SK-N-SH treated with all-trans-retinoic acid at 6 μM for 48 hours (cell line): Measurements from ENCODE around the gene INHBA.

Source experiments
- ATAC-seq: fragments of 200-7000 bp; cut with Tn5 transposase; 3 replicates; pipeline ENCODE4 v1.9.1; 2020; ENCODE audit warnings: mild to moderate bottlenecking, moderate library complexity
- ARNTL ChIP-seq: fragments of 450-650 bp; formaldehyde crosslinking; IDR thresholded peaks from 2 replicates; pipeline ENCODE4 v1.5.0; 2020; ENCODE audit warnings: low read depth, mild to moderate bottlenecking, moderate library complexity, borderline replicate concordance
- BACH2 ChIP-seq: fragments of 250-450 bp; sonication (Bioruptor Pico); IDR thresholded peaks from 2 replicates; pipeline ENCODE4 v1.9.0; 2021; ENCODE audit warnings: mild to moderate bottlenecking, borderline replicate concordance
- CREB5 ChIP-seq: fragments of 250-450 bp; sonication (Bioruptor Pico); IDR thresholded peaks from 2 replicates; pipeline ENCODE4 v1.5.1; 2020; ENCODE audit warnings: low read depth, mild to moderate bottlenecking, moderate library complexity
- CSDC2 ChIP-seq: fragments of 250-450 bp; sonication (Bioruptor Pico); IDR thresholded peaks from 2 replicates; pipeline ENCODE4 v1.5.0; 2020; ENCODE audit warnings: mild to moderate bottlenecking, moderate library complexity
- CSRNP3 ChIP-seq: fragments of 250-450 bp; sonication (Bioruptor Pico); IDR thresholded peaks from 2 replicates; pipeline ENCODE4 v1.5.1; 2021; ENCODE audit warnings: mild to moderate bottlenecking, moderate library complexity
- ESRRG ChIP-seq: fragments of 250-450 bp; sonication (Bioruptor Pico); IDR thresholded peaks from 2 replicates; pipeline ENCODE4 v1.6.1; 2021; ENCODE audit warnings: mild to moderate bottlenecking
- GLIS3 ChIP-seq: fragments of 250-450 bp; sonication (Bioruptor Pico); IDR thresholded peaks from 2 replicates; pipeline ENCODE4 v1.5.0; 2020; ENCODE audit warnings: mild to moderate bottlenecking, moderate library complexity
- ISL1 ChIP-seq: fragments of 250-450 bp; sonication (Bioruptor Pico); IDR thresholded peaks from 2 replicates; pipeline ENCODE4 v2.1.2; 2022; ENCODE audit warnings: mild to moderate bottlenecking, moderate library complexity
- OSR1 ChIP-seq: fragments of 250-450 bp; sonication (Bioruptor Pico); IDR thresholded peaks from 2 replicates; pipeline ENCODE4 v1.8.0; 2022; ENCODE audit warnings: moderate library complexity, mild to moderate bottlenecking, inconsistent platforms
- PATZ1 ChIP-seq: fragments of 250-450 bp; sonication (Bioruptor Pico); IDR thresholded peaks from 2 replicates; pipeline ENCODE4 v1.8.0; 2020; ENCODE audit warnings: mild to moderate bottlenecking, moderate library complexity, borderline replicate concordance
- POU6F1 ChIP-seq: fragments of 250-450 bp; sonication (Bioruptor Pico); IDR thresholded peaks from 2 replicates; pipeline ENCODE4 v1.8.0; 2021; ENCODE audit warnings: low read depth, mild to moderate bottlenecking, moderate library complexity, borderline replicate concordance
- PPARA ChIP-seq: fragments of 250-450 bp; sonication (Bioruptor Pico); IDR thresholded peaks from 2 replicates; pipeline ENCODE4 v1.5.0; 2020; ENCODE audit warnings: mild to moderate bottlenecking, borderline replicate concordance
- RARB ChIP-seq: fragments of 250-450 bp; sonication (Bioruptor Pico); IDR thresholded peaks from 2 replicates; pipeline ENCODE4 v1.8.0; 2021; ENCODE audit warnings: mild to moderate bottlenecking, moderate library complexity
- SNAI2 ChIP-seq: fragments of 250-450 bp; sonication (Bioruptor Pico); IDR thresholded peaks from 2 replicates; pipeline ENCODE4 v1.5.0; 2020; ENCODE audit warnings: mild to moderate bottlenecking, moderate library complexity
- TCF4 ChIP-seq: fragments of 250-450 bp; sonication (Bioruptor Pico); IDR thresholded peaks from 2 replicates; pipeline ENCODE4 v1.8.0; 2021; ENCODE audit warnings: mild to moderate bottlenecking, moderate library complexity, borderline replicate concordance
- TOX ChIP-seq: fragments of 250-450 bp; sonication (Bioruptor Pico); IDR thresholded peaks from 2 replicates; pipeline ENCODE4 v1.8.0; 2021; ENCODE audit warnings: mild to moderate bottlenecking, moderate library complexity, borderline replicate concordance
- TSHZ2 ChIP-seq: fragments of 250-450 bp; sonication (Bioruptor Pico); IDR thresholded peaks from 2 replicates; pipeline ENCODE4 v1.5.0; 2020; ENCODE audit warnings: mild to moderate bottlenecking, moderate library complexity
- ZC3H10 ChIP-seq: fragments of 250-450 bp; sonication (Bioruptor Pico); IDR thresholded peaks from 2 replicates; pipeline ENCODE4 v1.5.1; 2021; ENCODE audit warnings: mild to moderate bottlenecking, moderate library complexity
- ZFP3 ChIP-seq: fragments of 250-450 bp; sonication (Bioruptor Pico); IDR thresholded peaks from 2 replicates; pipeline ENCODE4 v1.5.0; 2020; ENCODE audit warnings: mild to moderate bottlenecking, moderate library complexity
- ZFP30 ChIP-seq: fragments of 450-650 bp; formaldehyde crosslinking; IDR thresholded peaks from 2 replicates; pipeline ENCODE4 v1.5.0; 2022; ENCODE audit warnings: mild to moderate bottlenecking, moderate library complexity
- ZNF565 ChIP-seq: fragments of 450-650 bp; formaldehyde crosslinking; conservative IDR thresholded peaks from 2 replicates; pipeline ENCODE4 v1.5.0; 2020; ENCODE audit warnings: low read depth, mild to moderate bottlenecking, moderate library complexity
- ZNF70 ChIP-seq: fragments of 450-650 bp; formaldehyde crosslinking; IDR thresholded peaks from 2 replicates; pipeline ENCODE4 v1.5.0; 2020; ENCODE audit warnings: mild to moderate bottlenecking, moderate library complexity
- ZNF8 ChIP-seq: fragments of 450-650 bp; formaldehyde crosslinking; IDR thresholded peaks from 2 replicates; pipeline ENCODE4 v1.5.0; 2020; ENCODE audit warnings: mild to moderate bottlenecking, moderate library complexity

The INHBA gene

GRCh38 chr7:41735206-41735605 is 32.3 kb upstream of the INHBA start:
- no peak for TF ChIP-seq ARNTL (CRISPR knock-in tag)
- no peak for TF ChIP-seq RARB (CRISPR knock-in tag)
- TF ChIP-seq CREB5 (CRISPR knock-in tag) = no peak
- TF ChIP-seq BACH2 (CRISPR knock-in tag) = no peak
- TF ChIP-seq GLIS3 (CRISPR knock-in tag) = no peak
- no peak for TF ChIP-seq ZFP3 (CRISPR knock-in tag)
- no peak for ATAC-seq

- no peak for TF ChIP-seq ZNF8 (CRISPR knock-in tag)
- no peak for TF ChIP-seq TOX
- no peak for TF ChIP-seq CSDC2 (CRISPR knock-in tag)
- TF ChIP-seq OSR1 (CRISPR knock-in tag) = no peak
- TF ChIP-seq ZFP3 (CRISPR knock-in tag) = no peak
- TF ChIP-seq PATZ1 (CRISPR knock-in tag) = no peak
- TF ChIP-seq ISL1 (CRISPR knock-in tag) = no peak
- TF ChIP-seq RARB (CRISPR knock-in tag) = no peak
- no peak for TF ChIP-seq POU6F1 (CRISPR knock-in tag)
- TF ChIP-seq BACH2 (CRISPR knock-in tag) = no peak
- TF ChIP-seq CSRNP3 (CRISPR knock-in tag) = no peak
- TF ChIP-seq ZNF565 (CRISPR knock-in tag) = no peak
- no peak for TF ChIP-seq ZFP30 (CRISPR knock-in tag)
- no peak for TF ChIP-seq ZC3H10 (CRISPR knock-in tag)
- TF ChIP-seq TSHZ2 = no peak
- TF ChIP-seq SNAI2 = no peak
- TF ChIP-seq, all 23 proteins: peak for 0
- ATAC-seq = no peak
Measured at GRCh38 chr7:41732843-41733306, 30.0 kb upstream of the INHBA start.

- ATAC-seq = no peak
- TF ChIP-seq ZNF565 (CRISPR knock-in tag) (no peak), POU6F1 (CRISPR knock-in tag) (no peak), PPARA (CRISPR knock-in tag) (no peak), ZNF8 (CRISPR knock-in tag) (no peak), ZNF70 (CRISPR knock-in tag) (no peak), RARB (CRISPR knock-in tag) (no peak), ESRRG (CRISPR knock-in tag) (no peak), BACH2 (CRISPR knock-in tag) (no peak), ARNTL (CRISPR knock-in tag) (no peak), CREB5 (CRISPR knock-in tag) (no peak), GLIS3 (CRISPR knock-in tag) (no peak), TCF4 (CRISPR knock-in tag) (no peak), ZFP30 (CRISPR knock-in tag) (no peak), ZC3H10 (CRISPR knock-in tag) (no peak)
Measured at GRCh38 chr7:41732436-41732785, 29.5 kb upstream of the INHBA start.
